ENCODE data around the gene NPAT.
"Not testable (repeated sequence)": the region's sequence is repeated elsewhere in the genome, so short reads cannot be mapped to it uniquely, and the experiment has no call there.

Gene NPAT

GRCh38 chr11:108121274-108122155, 100.9 kb downstream of the NPAT start, which contains the start of gene ACAT1:
Gene ACAT1, plus strand, starts transcription at chr11:108121567. Its CDS starts 40 bp downstream, at chr11:108121607.
- Histone ChIP-seq H3K79me2 (ENCODE audit: control insufficient read depth, low read length) (peaks cover 48% of the 10 kb centered on the region), H3K27ac (ENCODE audit: low read depth, low read length) (0 out of 2 replicates have a peak within 1 kb of the TSS, but pooled peaks have one; percentile 16), H3K9me2 (replicated peaks; ENCODE audit: control insufficient read depth, low read length) (no peaks in the 10 kb centered on the region), H3K36me3 (ENCODE audit: control insufficient read depth, low read length) (0 out of 2 replicates have a peak, but pooled peaks cover 2% of the 10 kb centered on the region), H4K20me1 (ENCODE audit: control insufficient read depth, insufficient read depth, low read depth, low read length) (0 out of 2 replicates have a peak, but pooled peaks cover 2% of the 10 kb centered on the region), H3K4me2 (ENCODE audit: low read length) (peak within 1 kb of the TSS; percentile 76), H3K4me1 (ENCODE audit: control insufficient read depth, low read length) (peaks cover 42% of the 10 kb centered on the region), H3F3A (ENCODE audit: control insufficient read depth, insufficient read depth) (peaks cover 6% of the 10 kb centered on the region; the same call in 1 of the 2 replicates), H3K4me3 (ENCODE audit: low read length) (peak within 1 kb of the TSS; percentile 84), H3K27me3 (ENCODE audit: control insufficient read depth, low read length) (no peaks in the 10 kb centered on the region), H3K9me3 (ENCODE audit: control insufficient read depth, insufficient read depth, low read length) (no peaks in the 10 kb centered on the region)
- TF ChIP-seq EZH2phosphoT487 (IDR thresholded peaks at IDR 0.05; ENCODE audit: borderline replicate concordance, low read length): no peak
- no peak for TF ChIP-seq CTCF (IDR thresholded peaks at IDR 0.05; ENCODE audit: low read depth, low read length, poor library complexity, severe bottlenecking)

GRCh38 chr11:108120936-108121273, 101.5 kb downstream of the NPAT start:
- H3K79me2 ChIP-seq (ENCODE audit: control insufficient read depth, low read length): peaks cover 41% of the 10 kb centered on the region
- not testable (repeated sequence) for H3K27ac ChIP-seq (ENCODE audit: low read depth, low read length); H4K20me1 ChIP-seq (ENCODE audit: control insufficient read depth, insufficient read depth, low read depth, low read length); H3F3A ChIP-seq (ENCODE audit: control insufficient read depth, insufficient read depth); H3K9me3 ChIP-seq (ENCODE audit: control insufficient read depth, insufficient read depth, low read length); H3K27me3 ChIP-seq (ENCODE audit: control insufficient read depth, low read length); H3K9me2 ChIP-seq (replicated peaks; ENCODE audit: control insufficient read depth, low read length); H3K36me3 ChIP-seq (ENCODE audit: control insufficient read depth, low read length)
- peak overlapping the region; percentile 76 for H3K4me2 ChIP-seq (ENCODE audit: low read length)
- H3K4me3 ChIP-seq (ENCODE audit: low read length): peak overlapping the region; percentile 84
- peaks cover 42% of the 10 kb centered on the region for H3K4me1 ChIP-seq (ENCODE audit: control insufficient read depth, low read length)

GRCh38 chr11:108117746-108118371, 104.6 kb downstream of the NPAT start:
- Histone ChIP-seq H3F3A (ENCODE audit: control insufficient read depth, insufficient read depth) (0 out of 2 replicates have a peak, but pooled peaks cover 3% of the 10 kb centered on the region), H3K4me2 (ENCODE audit: low read length) (no peak overlapping the region), H3K79me2 (ENCODE audit: control insufficient read depth, low read length) (peaks cover 14% of the 10 kb centered on the region), H3K4me1 (ENCODE audit: control insufficient read depth, low read length) (peaks cover 22% of the 10 kb centered on the region), H3K4me3 (ENCODE audit: low read length) (no peak overlapping the region), H3K9me3 (ENCODE audit: control insufficient read depth, insufficient read depth, low read length) (no peaks in the 10 kb centered on the region), H4K20me1 (ENCODE audit: control insufficient read depth, insufficient read depth, low read depth, low read length) (no peaks in the 10 kb centered on the region), H3K36me3 (ENCODE audit: control insufficient read depth, low read length) (no peaks in the 10 kb centered on the region), H3K9me2 (replicated peaks; ENCODE audit: control insufficient read depth, low read length) (no peaks in the 10 kb centered on the region), H3K27me3 (ENCODE audit: control insufficient read depth, low read length) (no peaks in the 10 kb centered on the region), H3K27ac (ENCODE audit: low read depth, low read length) (no peak overlapping the region)
- TF ChIP-seq CTCF (IDR thresholded peaks at IDR 0.05; ENCODE audit: low read depth, low read length, poor library complexity, severe bottlenecking) (peak; percentile 45), EZH2phosphoT487 (IDR thresholded peaks at IDR 0.05; ENCODE audit: borderline replicate concordance, low read length) (no peak)
